Measurements from ENCODE around the gene MRPL37.

Gene MRPL37

DNA sequence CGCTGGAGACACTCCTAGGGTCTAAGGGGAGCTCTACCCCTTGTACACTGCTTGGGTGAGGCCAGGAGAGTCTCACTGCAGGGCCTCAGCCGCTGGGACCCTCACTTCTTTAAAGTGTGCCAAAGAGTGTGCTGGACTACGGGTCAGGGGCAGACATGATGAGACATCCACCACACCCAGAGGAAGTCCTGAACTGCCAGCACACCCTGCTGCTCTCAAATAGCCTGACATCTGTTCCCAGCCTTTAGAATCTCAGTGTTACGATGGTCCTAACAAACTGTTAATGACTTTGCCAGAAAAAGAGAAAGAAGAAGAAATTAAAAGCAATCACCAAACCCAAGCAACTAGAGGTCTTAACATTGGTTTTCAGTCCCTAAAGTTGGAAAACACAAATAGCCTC is 49.0 kb downstream of the MRPL37 start:
- Histone ChIP-seq H3F3A (ENCODE audit: insufficient read depth, low read length) (no peaks in the 10 kb centered on the region), H3K9me3 (ENCODE audit: low read length) (no peaks in the 10 kb centered on the region), H3K9ac (ENCODE audit: low read length) (no peak overlapping the region), H3K4me1 (ENCODE audit: insufficient read depth, low read length, severe bottlenecking) (no peaks in the 10 kb centered on the region), H3K4me3 (ENCODE audit: low read depth, low read length, poor library complexity, severe bottlenecking) (no peak overlapping the region), H3K9me2 (ENCODE audit: low read depth, low read length) (no peaks in the 10 kb centered on the region), H3K79me2 (ENCODE audit: insufficient read depth, low read length) (no peaks in the 10 kb centered on the region), H2AFZ (ENCODE audit: low read length) (no peak overlapping the region), H3K36me3 (ENCODE audit: insufficient read depth, low read length) (no peaks in the 10 kb centered on the region), H3K4me2 (ENCODE audit: low read length) (no peak overlapping the region), H3K27ac (ENCODE audit: low read depth, low read length, poor library complexity, severe bottlenecking) (no peak overlapping the region), H3K27me3 (ENCODE audit: insufficient read depth, low read length) (no peaks in the 10 kb centered on the region), H4K20me1 (ENCODE audit: insufficient read depth, low read length) (no peaks in the 10 kb centered on the region)
- no peak for TF ChIP-seq EZH2 (IDR thresholded peaks at IDR 0.05; ENCODE audit: borderline replicate concordance, low read length)
- TF ChIP-seq, protein P1, sequence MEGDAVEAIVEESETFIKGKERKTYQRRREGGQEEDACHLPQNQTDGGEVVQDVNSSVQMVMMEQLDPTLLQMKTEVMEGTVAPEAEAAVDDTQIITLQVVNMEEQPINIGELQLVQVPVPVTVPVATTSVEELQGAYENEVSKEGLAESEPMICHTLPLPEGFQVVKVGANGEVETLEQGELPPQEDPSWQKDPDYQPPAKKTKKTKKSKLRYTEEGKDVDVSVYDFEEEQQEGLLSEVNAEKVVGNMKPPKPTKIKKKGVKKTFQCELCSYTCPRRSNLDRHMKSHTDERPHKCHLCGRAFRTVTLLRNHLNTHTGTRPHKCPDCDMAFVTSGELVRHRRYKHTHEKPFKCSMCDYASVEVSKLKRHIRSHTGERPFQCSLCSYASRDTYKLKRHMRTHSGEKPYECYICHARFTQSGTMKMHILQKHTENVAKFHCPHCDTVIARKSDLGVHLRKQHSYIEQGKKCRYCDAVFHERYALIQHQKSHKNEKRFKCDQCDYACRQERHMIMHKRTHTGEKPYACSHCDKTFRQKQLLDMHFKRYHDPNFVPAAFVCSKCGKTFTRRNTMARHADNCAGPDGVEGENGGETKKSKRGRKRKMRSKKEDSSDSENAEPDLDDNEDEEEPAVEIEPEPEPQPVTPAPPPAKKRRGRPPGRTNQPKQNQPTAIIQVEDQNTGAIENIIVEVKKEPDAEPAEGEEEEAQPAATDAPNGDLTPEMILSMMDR (IDR thresholded peaks at IDR 0.05; ENCODE audit: low read length) = no peak

DNA sequence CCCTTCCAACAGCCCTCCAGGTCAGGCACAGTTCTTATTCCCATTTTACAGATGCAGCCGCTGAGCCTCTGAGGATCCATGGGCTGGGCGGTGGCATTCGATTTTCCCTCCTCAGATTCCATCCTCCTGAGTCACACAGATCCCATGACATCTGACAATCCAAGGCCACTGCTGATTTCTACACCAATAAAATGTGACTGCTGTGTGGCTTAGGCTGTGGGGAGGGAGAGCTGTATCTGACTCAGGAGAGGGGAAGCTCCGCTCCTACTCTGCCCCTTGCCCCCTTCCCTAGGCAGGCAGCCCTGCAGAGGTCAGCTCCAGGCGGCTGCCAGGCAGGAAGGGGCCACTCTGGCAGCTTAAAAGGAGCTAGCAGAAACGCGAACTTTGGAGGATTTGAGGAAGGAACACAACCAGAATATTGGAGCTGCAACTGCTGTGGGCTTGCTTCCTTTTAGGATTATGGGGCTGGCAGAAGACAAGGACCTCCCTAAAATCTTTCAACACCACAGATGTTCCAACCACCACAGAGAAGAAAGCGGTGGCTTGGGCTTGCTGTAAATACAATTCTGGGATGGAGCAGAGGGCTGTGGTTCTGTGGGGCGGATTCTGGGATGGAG is 50.0 kb downstream of the MRPL37 start:
- no peaks in the 10 kb centered on the region for H4K20me1 ChIP-seq (ENCODE audit: insufficient read depth, low read length)

DNA sequence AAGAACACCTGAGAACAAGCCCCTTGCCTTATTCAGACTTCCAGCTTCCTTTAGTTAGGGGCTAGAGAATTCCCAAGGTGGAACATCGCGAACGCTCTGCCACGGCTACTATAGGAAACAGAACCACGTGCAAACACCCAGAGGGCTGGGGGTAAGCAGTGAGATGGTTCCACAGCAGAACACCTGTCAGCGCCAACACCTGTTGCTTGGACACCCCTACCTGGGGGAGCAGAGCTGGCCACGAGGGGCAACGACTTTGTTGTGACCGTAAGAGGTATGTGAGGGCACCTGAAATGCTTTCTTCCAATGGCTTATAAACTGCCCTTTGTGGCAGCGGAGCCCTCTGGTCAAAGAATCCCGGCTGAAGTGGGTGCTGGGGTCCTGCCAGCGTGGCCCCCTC is 50.7 kb downstream of the MRPL37 start:
- no peak overlapping the region for H2AFZ ChIP-seq (ENCODE audit: low read length)
- no peaks in the 10 kb centered on the region for H4K20me1 ChIP-seq (ENCODE audit: insufficient read depth, low read length)
- TF ChIP-seq, protein P1 (IDR thresholded peaks at IDR 0.05; ENCODE audit: low read length) = no peak
- no peak for TF ChIP-seq EZH2 (IDR thresholded peaks at IDR 0.05; ENCODE audit: borderline replicate concordance, low read length)

More for the DNA sequence above, 50.0 kb downstream of the MRPL37 start:
- H3K4me3 ChIP-seq (ENCODE audit: low read depth, low read length, poor library complexity, severe bottlenecking) = no peak overlapping the region
- H3F3A ChIP-seq (ENCODE audit: insufficient read depth, low read length) = no peaks in the 10 kb centered on the region
- no peaks in the 10 kb centered on the region for H3K36me3 ChIP-seq (ENCODE audit: insufficient read depth, low read length)
- H3K4me1 ChIP-seq (ENCODE audit: insufficient read depth, low read length, severe bottlenecking) = no peaks in the 10 kb centered on the region
- TF ChIP-seq EZH2 (IDR thresholded peaks at IDR 0.05; ENCODE audit: borderline replicate concordance, low read length) = no peak
- TF ChIP-seq, protein P1 (IDR thresholded peaks at IDR 0.05; ENCODE audit: low read length) = no peak
- no peaks in the 10 kb centered on the region for H3K9me2 ChIP-seq (ENCODE audit: low read depth, low read length)
- H3K9me3 ChIP-seq (ENCODE audit: low read length) = no peaks in the 10 kb centered on the region
- no peak overlapping the region for H3K27ac ChIP-seq (ENCODE audit: low read depth, low read length, poor library complexity, severe bottlenecking)
- H3K79me2 ChIP-seq (ENCODE audit: insufficient read depth, low read length) = no peaks in the 10 kb centered on the region
- H3K4me2 ChIP-seq (ENCODE audit: low read length) = no peak overlapping the region
- no peak overlapping the region for H2AFZ ChIP-seq (ENCODE audit: low read length)
- H3K9ac ChIP-seq (ENCODE audit: low read length) = no peak overlapping the region
- no peaks in the 10 kb centered on the region for H3K27me3 ChIP-seq (ENCODE audit: insufficient read depth, low read length)

More for the DNA sequence above, 50.7 kb downstream of the MRPL37 start:
- Histone ChIP-seq H3K9me2 (ENCODE audit: low read depth, low read length) (no peaks in the 10 kb centered on the region), H3K9ac (ENCODE audit: low read length) (no peak overlapping the region), H3K4me1 (ENCODE audit: insufficient read depth, low read length, severe bottlenecking) (no peaks in the 10 kb centered on the region), H3K4me2 (ENCODE audit: low read length) (no peak overlapping the region), H3K9me3 (ENCODE audit: low read length) (no peaks in the 10 kb centered on the region), H3K36me3 (ENCODE audit: insufficient read depth, low read length) (no peaks in the 10 kb centered on the region), H3K27ac (ENCODE audit: low read depth, low read length, poor library complexity, severe bottlenecking) (no peak overlapping the region), H3K4me3 (ENCODE audit: low read depth, low read length, poor library complexity, severe bottlenecking) (no peak overlapping the region), H3K79me2 (ENCODE audit: insufficient read depth, low read length) (no peaks in the 10 kb centered on the region), H3K27me3 (ENCODE audit: insufficient read depth, low read length) (no peaks in the 10 kb centered on the region), H3F3A (ENCODE audit: insufficient read depth, low read length) (no peaks in the 10 kb centered on the region)
